G401 (cell line): ENCODE measurements around the gene SLC15A3. TPM values are rescaled to one million over a fixed set of nuclear protein-coding genes. Genes with fewer than 3 reads are reported as not detected.
A peak's percentile ranks its signal among the peaks of the same experiment; 100 is the strongest.

Experiments used
- DNase-seq: peaks from one replicate; pipeline ENCODE4 v3.0.0-alpha.2; 2015; ENCODE audit warnings: low spot score
- in situ Hi-C: cut with HindIII; loops from 2 replicates; pipeline ENCODE4 v1.10.0; 2016; ENCODE audit warnings: low sequenced_read_pairs, mixed read lengths
- total RNA-seq: library from RNA; depleted of rRNA; stranded (reverse); fragments of >200 nt; shearing (Covaris generic); gene quantifications from 2 replicates; pipeline ENCODE4 v1.2.3, GENCODE V29; 2014

The SLC15A3 gene
- total RNA-seq, 1 experiment from 2014 or later: not detected

- in situ Hi-C loops: no loop called here
- DNase-seq: no peak
Observed at GRCh38 chr11:60934790-60935605, 17.0 kb downstream of the SLC15A3 start.

DNA sequence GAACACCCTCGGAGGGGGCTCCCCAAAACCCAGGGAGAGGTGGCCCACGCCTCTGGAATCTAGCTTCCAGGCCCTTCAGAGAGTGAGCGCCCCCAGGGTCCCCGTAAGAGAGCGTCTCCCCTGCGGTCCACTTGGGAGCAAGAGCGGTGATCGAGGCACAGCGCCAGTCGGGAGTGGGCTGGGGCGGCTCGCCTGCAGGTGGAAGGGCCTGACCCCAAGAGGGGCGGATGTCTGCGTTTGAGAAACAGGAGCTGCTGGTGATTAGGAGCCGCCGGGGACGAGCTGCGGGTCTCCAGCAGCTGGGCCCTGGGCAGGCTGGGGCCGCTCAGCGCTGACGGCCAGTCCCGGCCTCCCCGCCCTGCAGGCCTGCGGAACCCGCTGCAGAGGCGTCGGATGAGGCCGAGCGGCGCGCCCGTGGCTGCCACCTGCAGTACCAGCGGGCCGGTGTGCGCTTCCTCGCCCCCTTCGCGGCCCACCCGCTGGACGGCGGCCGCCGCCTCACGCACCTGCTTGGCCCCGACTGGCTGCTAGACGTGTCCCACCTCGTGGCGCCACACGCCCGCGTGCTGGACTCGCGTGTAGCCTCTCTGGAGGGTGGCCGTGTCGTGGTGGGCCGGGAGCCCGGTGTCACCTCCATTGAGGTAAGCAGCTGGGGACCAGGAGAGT lies 17.7 kb downstream of the SLC15A3 start:
- in situ Hi-C loops: no loop called here
- no peak for DNase-seq

DNA sequence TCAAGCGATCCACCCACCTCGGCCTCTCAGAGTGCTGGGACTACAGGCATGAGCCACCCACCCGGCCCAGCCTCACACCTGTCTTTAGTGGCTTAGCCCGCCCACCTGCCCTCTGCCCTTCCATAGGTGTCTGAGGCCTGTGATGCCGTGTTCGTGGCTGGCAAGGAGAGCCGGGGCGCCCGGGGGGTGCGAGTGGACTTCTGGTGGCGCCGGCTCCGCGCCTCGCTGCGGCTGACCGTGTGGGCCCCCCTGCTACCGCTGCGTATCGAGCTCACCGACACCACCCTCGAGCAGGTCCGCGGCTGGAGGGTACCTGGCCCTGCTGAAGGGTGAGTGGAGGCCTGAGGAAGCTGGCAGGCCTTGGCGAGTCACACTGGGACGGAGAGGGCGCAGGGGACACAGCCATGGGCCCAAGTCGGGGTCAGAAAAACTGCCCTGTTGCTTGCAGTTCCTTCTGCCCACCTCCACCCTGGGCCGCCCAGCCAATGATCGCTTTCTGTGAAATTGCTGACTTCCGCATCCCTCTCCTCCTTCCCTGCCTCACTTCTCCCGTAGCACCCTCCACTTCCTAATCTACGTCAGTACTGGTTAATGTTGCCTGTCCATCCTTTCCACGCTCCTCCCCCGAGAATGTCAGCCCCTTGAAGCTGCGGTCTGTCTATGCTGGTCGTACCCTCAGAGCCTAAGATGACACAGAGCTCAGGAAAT lies 18.4 kb downstream of the SLC15A3 start:
- in situ Hi-C loops: no loop called here
- DNase-seq: no peak

- no peak for DNase-seq
- in situ Hi-C loops: no loop called here
Observed at GRCh38 chr11:60932605-60933356, 19.2 kb downstream of the SLC15A3 start.

GRCh38 chr11:60931917-60932316 lies 20.1 kb downstream of the SLC15A3 start:
- in situ Hi-C loops: no loop called here
- no peak for DNase-seq

- in situ Hi-C loops: no loop called here
- DNase-seq: no peak
Observed at GRCh38 chr11:60930394-60930793, 21.6 kb downstream of the SLC15A3 start.

- no peak for DNase-seq
- in situ Hi-C loops: no loop called here
Observed at GRCh38 chr11:60929764-60930163, 22.2 kb downstream of the SLC15A3 start.

- DNase-seq: no peak
- in situ Hi-C loops: no loop called here
Observed at GRCh38 chr11:60928563-60929001, 23.4 kb downstream of the SLC15A3 start.

- no peak for DNase-seq
- in situ Hi-C loops: no loop called here
Observed at GRCh38 chr11:60927600-60927999, 24.4 kb downstream of the SLC15A3 start.

DNA sequence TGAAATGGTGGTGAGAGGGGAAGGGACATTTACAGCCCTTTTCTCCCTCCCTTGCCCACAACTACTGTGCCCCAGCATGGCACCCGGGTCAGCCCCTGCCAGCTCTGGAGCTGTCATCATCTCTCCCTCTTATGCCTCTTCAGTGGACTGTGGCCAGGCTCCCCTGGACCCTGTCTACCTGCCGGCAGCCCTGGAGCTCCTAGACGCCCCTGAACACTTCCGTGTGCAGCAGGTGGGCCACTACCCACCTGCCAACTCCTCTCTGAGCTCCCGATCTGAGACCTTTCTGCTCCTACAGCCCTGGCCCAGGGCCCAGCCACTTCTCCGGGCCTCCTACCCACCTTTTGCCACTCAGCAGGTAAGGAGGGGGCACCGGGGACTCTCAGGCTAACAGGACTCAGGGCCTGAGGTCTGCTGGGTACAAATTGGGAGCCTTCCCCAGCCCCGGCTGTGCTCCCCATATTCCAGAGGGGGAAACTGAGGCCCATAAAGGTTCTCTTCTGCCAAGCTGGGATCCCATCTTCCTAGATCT lies 24.8 kb downstream of the SLC15A3 start:
- in situ Hi-C loops: no loop called here
- no peak for DNase-seq

DNA sequence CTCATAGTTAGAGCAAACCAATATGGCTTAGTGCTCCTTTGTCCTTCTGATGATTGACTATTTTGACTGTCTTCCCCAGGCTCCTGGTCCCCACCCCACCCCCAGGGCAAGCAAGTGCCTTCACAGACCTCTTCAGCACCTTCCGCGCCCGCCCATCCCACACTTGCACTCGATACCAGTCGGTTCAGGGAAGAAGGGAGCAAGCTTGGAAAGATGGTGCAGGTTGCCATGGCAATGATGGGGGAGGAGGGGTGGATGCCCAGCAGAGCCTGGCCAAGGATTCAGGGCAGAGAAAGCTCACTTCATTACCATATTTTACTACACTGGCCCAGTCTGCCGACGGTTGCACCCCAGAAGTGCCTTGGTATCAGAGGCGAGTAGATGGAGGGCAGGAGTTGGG lies 25.5 kb downstream of the SLC15A3 start:
- in situ Hi-C loops: no loop called here
- DNase-seq: peak; percentile 78

DNA sequence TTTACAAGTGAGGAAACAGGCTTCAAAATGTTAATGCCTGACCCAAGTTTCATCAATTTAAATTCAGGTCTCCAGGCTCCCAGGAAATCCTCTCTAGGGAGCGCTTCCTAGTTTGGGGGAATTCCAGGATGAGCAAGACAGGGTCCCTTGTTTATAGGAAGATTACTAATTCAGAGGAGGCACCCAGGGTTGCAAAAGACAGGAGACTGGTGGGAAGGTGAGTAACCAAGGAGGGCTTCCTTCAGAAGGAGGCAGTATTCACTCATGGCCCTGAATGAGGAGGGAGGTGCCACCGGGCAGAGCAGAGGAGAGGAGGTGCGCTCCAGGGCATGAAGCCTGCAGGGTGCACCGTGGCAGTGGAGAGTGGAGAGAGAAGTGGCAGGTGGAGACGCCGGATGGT lies 26.1 kb downstream of the SLC15A3 start:
- DNase-seq: no peak
- in situ Hi-C loops: no loop called here

GRCh38 chr11:60924906-60925853 lies 26.8 kb downstream of the SLC15A3 start:
- peak; percentile 47 for DNase-seq
- in situ Hi-C loops: no loop called here

GRCh38 chr11:60924110-60924905 lies 27.7 kb downstream of the SLC15A3 start, which contains the start of gene TMEM132A:
Gene TMEM132A, plus strand, starts transcription at chr11:60924460. Its CDS starts 174 bp downstream, at chr11:60924634.
- peak; percentile 90 for DNase-seq
- in situ Hi-C loops: no loop called here

DNA sequence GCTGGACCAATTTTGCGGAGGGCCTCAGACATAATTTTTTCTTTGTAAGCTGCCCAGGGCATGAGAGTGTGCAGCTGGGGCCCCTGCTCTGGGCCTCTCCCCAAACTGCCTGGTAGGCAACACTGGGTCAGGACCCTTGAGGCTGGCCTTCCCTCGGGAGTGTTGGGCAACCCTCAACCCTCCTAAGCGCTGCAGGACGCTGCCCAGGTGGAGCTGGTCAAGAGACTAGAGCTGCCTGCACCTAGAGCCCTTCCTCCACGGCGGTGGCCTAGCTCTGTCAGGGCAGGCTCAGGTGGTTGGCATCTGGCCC lies 28.2 kb downstream of the SLC15A3 start:
- in situ Hi-C loops: no loop called here

DNA sequence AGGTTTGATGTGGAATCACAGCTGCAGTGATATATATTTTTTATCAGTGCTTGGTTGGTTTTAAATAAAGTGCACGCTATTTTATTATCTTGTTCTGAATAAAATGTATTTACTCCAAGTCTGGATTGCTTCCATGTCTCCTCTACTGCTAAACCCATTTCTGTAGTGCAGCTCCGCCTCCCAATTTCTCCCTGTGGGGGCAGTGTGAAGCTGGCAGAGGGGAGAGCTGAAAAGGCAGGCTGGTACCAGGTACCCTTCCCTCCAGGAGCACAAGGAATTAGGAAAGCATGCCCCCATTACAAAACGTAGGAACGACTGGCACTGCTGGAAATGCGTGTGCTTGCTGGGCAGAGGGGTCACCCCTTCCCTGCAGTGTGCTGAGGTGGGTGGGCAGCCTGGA lies 28.6 kb downstream of the SLC15A3 start:
- in situ Hi-C loops: no loop called here
- DNase-seq: peak; percentile 60

More for the DNA sequence above, 28.2 kb downstream of the SLC15A3 start:
- no peak for DNase-seq

GRCh38 chr11:60922906-60923305 lies 29.1 kb downstream of the SLC15A3 start:
- DNase-seq: no peak

More at GRCh38 chr11:60922906-60923305, 29.1 kb downstream of the SLC15A3 start:
- in situ Hi-C loops: no loop called here
